ENCODE results near the gene RHOF. TPM values are rescaled to one million over a fixed set of nuclear protein-coding genes. Genes with fewer than 3 reads are reported as not detected.

Gene RHOF
- total and polyA plus RNA-seq, 2 donors (not counting 1 experiment from before 2014, with no cell fraction given), result 2.3 to 6.8 TPM

GRCh38 chr12:121769831-121770301 is 23.6 kb downstream of the RHOF start:
- no peak overlapping the region for H3K4me3 ChIP-seq (replicated peaks in 1 of 4; ENCODE audit: control extremely low read depth in 1 of 4, insufficient read depth in 1 of 4, low read depth in 3 of 4, low read length in 4 of 4)
- H3K36me3 ChIP-seq (ENCODE audit: control insufficient read depth, insufficient read depth, low read length), result no peaks in the 10 kb centered on the region
- H2AFZ ChIP-seq (ENCODE audit: low read length), result no peak overlapping the region
- no peaks in the 10 kb centered on the region for H3K9me3 ChIP-seq (ENCODE audit: control insufficient read depth, insufficient read depth, low read depth, low read length)
- H3K27ac ChIP-seq (ENCODE audit: insufficient read depth, low read length), result no peak overlapping the region
- H3K9ac ChIP-seq (ENCODE audit: insufficient read depth, low read length), result no peak overlapping the region
- no peaks in the 10 kb centered on the region for H3K79me2 ChIP-seq (ENCODE audit: control insufficient read depth, insufficient read depth, low read length)
- H4K20me1 ChIP-seq (ENCODE audit: control insufficient read depth, extremely low read depth, insufficient read depth, low read length), result no peaks in the 10 kb centered on the region
- H3K4me2 ChIP-seq (ENCODE audit: extremely low read depth, insufficient read depth, low read length), result no peak overlapping the region
- peaks cover 34% of the 10 kb centered on the region for H3K4me1 ChIP-seq (ENCODE audit: control insufficient read depth, extremely low read depth, insufficient read depth, low read length)
- TF ChIP-seq CTCF (conservative IDR thresholded peaks at IDR 0.05 in 1 of 2, IDR thresholded peaks at IDR 0.05 in 1 of 2; ENCODE audit: low read depth in 1 of 2, low read length in 2 of 2) (no peak), EZH2 (IDR thresholded peaks at IDR 0.05; ENCODE audit: low read length, missing control alignments) (no peak)
- no peak for DNase-seq (ENCODE audit: low read depth in 2 of 2)
- H3K27me3 ChIP-seq (ENCODE audit: control insufficient read depth, insufficient read depth, low read length), result no peaks in the 10 kb centered on the region

GRCh38 chr12:121769297-121769830 is 24.1 kb downstream of the RHOF start:
- peaks cover 34% of the 10 kb centered on the region for H3K4me1 ChIP-seq (ENCODE audit: control insufficient read depth, extremely low read depth, insufficient read depth, low read length)
- no peaks in the 10 kb centered on the region for H3K79me2 ChIP-seq (ENCODE audit: control insufficient read depth, insufficient read depth, low read length)
- H3K27ac ChIP-seq (ENCODE audit: insufficient read depth, low read length), result no peak overlapping the region

GRCh38 chr12:121767525-121768016 is 25.9 kb downstream of the RHOF start:
- Histone ChIP-seq H2AFZ (ENCODE audit: low read length) (no peak overlapping the region), H3K9me3 (ENCODE audit: control insufficient read depth, insufficient read depth, low read depth, low read length) (no peaks in the 10 kb centered on the region), H3K9ac (ENCODE audit: insufficient read depth, low read length) (peak overlapping the region; percentile 20), H3K27me3 (ENCODE audit: control insufficient read depth, insufficient read depth, low read length) (no peaks in the 10 kb centered on the region), H3K4me2 (ENCODE audit: extremely low read depth, insufficient read depth, low read length) (peak overlapping the region; percentile 1), H3K79me2 (ENCODE audit: control insufficient read depth, insufficient read depth, low read length) (no peaks in the 10 kb centered on the region), H3K36me3 (ENCODE audit: control insufficient read depth, insufficient read depth, low read length) (no peaks in the 10 kb centered on the region), H3K27ac (ENCODE audit: insufficient read depth, low read length) (peak overlapping the region; percentile 18), H3K4me1 (ENCODE audit: control insufficient read depth, extremely low read depth, insufficient read depth, low read length) (peaks cover 35% of the 10 kb centered on the region), H4K20me1 (ENCODE audit: control insufficient read depth, extremely low read depth, insufficient read depth, low read length) (no peaks in the 10 kb centered on the region), H3K4me3 (replicated peaks in 1 of 4; ENCODE audit: control extremely low read depth in 1 of 4, insufficient read depth in 1 of 4, low read depth in 3 of 4, low read length in 4 of 4) (no peak overlapping the region)
- DNase-seq (ENCODE audit: low read depth in 2 of 2), result peak; percentile 73 to 88
- TF ChIP-seq CTCF (conservative IDR thresholded peaks at IDR 0.05 in 1 of 2, IDR thresholded peaks at IDR 0.05 in 1 of 2; ENCODE audit: low read depth in 1 of 2, low read length in 2 of 2) (no peak), EZH2 (IDR thresholded peaks at IDR 0.05; ENCODE audit: low read length, missing control alignments) (no peak)

More at GRCh38 chr12:121769297-121769830, 24.1 kb downstream of the RHOF start:
- Histone ChIP-seq H3K4me3 (replicated peaks in 1 of 4; ENCODE audit: control extremely low read depth in 1 of 4, insufficient read depth in 1 of 4, low read depth in 3 of 4, low read length in 4 of 4) (no peak overlapping the region), H3K4me2 (ENCODE audit: extremely low read depth, insufficient read depth, low read length) (no peak overlapping the region), H3K9ac (ENCODE audit: insufficient read depth, low read length) (no peak overlapping the region), H4K20me1 (ENCODE audit: control insufficient read depth, extremely low read depth, insufficient read depth, low read length) (no peaks in the 10 kb centered on the region), H3K36me3 (ENCODE audit: control insufficient read depth, insufficient read depth, low read length) (no peaks in the 10 kb centered on the region), H3K27me3 (ENCODE audit: control insufficient read depth, insufficient read depth, low read length) (no peaks in the 10 kb centered on the region), H3K9me3 (ENCODE audit: control insufficient read depth, insufficient read depth, low read depth, low read length) (no peaks in the 10 kb centered on the region), H2AFZ (ENCODE audit: low read length) (no peak overlapping the region)
- DNase-seq (ENCODE audit: low read depth in 2 of 2), result no peak
- TF ChIP-seq CTCF (conservative IDR thresholded peaks at IDR 0.05 in 1 of 2, IDR thresholded peaks at IDR 0.05 in 1 of 2; ENCODE audit: low read depth in 1 of 2, low read length in 2 of 2) (no peak), EZH2 (IDR thresholded peaks at IDR 0.05; ENCODE audit: low read length, missing control alignments) (no peak)

Data from fibroblast of lung (primary cell).